ENCODE measurements around the gene FIBCD1.

FIBCD1 gene

DNA sequence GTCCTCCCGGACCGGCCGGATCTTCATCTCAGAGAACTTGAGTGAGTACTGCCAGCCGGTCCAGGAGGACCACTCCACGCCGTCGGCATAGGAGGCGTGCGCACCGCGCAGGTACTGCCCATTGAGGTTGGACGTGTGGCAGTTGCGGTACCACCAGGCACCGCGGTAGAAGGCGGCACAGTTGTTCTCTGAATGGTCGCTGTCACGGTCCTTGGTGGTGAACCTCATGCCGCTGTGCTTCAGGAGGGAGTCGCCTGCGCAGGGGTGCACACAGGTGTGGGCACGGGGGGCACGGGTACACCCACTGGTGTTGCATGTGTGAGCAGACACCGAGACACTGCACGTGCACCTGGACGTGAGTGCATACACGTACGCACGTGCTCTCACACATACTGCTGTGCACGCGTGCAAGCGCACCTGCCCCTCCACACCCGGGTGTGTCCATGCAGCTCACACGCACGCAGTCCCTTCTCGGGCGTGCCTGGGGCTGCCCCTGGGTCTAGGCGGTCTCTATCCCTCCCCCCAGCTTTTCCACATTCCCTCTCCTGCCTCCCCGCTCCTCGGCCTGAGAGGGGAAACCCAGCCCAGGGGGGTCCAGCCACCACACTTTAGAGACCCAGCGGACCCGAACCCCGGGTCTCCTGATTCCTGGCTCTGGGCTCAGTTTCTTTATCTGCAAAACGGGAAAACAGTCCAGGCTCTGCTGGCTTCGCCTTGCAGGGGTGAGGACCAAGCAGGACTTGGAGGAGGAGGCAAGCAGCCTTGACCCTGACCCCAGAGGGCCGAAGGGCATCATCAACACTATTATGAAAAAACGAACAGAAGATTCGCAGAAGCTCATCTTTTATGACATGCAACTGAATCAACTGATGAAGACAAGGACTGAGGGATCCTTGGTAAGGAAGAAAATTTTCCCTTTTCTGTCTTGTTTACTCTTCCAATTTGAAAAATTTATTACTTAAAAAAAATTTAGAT, 34.7 kb downstream of the FIBCD1 start:
- H3K4me3 ChIP-seq (replicated peaks; ENCODE audit: low read depth, low read length), result no peak overlapping the region
- TF ChIP-seq, protein P1, sequence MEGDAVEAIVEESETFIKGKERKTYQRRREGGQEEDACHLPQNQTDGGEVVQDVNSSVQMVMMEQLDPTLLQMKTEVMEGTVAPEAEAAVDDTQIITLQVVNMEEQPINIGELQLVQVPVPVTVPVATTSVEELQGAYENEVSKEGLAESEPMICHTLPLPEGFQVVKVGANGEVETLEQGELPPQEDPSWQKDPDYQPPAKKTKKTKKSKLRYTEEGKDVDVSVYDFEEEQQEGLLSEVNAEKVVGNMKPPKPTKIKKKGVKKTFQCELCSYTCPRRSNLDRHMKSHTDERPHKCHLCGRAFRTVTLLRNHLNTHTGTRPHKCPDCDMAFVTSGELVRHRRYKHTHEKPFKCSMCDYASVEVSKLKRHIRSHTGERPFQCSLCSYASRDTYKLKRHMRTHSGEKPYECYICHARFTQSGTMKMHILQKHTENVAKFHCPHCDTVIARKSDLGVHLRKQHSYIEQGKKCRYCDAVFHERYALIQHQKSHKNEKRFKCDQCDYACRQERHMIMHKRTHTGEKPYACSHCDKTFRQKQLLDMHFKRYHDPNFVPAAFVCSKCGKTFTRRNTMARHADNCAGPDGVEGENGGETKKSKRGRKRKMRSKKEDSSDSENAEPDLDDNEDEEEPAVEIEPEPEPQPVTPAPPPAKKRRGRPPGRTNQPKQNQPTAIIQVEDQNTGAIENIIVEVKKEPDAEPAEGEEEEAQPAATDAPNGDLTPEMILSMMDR (IDR thresholded peaks at IDR 0.05; ENCODE audit: insufficient read depth, low read length, poor library complexity, severe bottlenecking), result no peak
- H3K27me3 ChIP-seq (replicated peaks; ENCODE audit: control insufficient read depth, insufficient read depth, low read length), result no peaks in the 10 kb centered on the region; the same call in 1 of the 2 replicates
- H3K36me3 ChIP-seq (ENCODE audit: control insufficient read depth, insufficient read depth, low read length), result no peaks in the 10 kb centered on the region
- no peak for DNase-seq (ENCODE audit: extremely low read depth, insufficient read length)

DNA sequence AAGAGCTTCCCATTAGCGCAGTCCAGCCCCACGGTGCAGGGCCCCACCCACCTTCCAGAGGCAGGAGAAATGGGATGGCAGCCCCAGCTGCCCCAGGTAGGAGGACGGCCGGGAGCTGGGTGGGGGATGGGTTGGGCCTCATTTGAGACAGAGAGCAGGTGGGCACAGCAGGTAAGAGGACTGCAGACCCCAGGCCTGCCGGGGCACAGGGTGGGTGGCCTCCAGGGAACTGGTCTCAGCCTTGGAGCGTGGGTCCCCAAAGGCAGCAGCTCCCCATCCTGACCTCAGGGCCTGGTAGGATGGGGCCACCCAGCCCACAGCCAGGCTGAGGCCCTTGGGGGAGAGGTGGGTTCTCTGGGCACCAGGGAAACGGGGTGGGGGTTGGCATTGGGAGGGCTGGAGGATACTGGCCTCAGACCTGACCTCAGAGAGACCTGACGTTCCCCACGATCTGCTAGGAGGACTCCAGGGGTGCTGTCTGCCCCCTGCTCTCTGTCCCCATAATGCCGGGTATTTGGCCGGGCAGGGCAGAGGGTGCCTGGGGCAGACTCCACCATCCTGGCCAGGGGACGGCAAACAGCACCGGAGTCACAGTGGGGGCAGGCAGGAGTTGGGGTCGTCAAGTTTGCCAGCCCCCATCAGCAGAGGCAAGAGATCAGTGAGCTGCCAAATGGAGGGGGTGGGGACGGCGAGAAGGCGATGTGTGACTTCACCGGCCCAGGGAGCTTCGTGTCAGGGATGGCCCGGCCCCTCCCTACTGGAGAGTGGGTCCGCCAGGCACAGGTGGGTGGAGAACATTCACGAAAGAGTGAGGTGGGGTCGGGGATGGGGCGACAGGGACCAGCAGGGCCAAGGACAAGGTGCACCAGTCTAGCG, 35.6 kb downstream of the FIBCD1 start:
- TF ChIP-seq, protein P1 (IDR thresholded peaks at IDR 0.05; ENCODE audit: insufficient read depth, low read length, poor library complexity, severe bottlenecking), result no peak
- H3K4me3 ChIP-seq (replicated peaks; ENCODE audit: low read depth, low read length), result no peak overlapping the region
- DNase-seq (ENCODE audit: extremely low read depth, insufficient read length), result no peak
- H3K27me3 ChIP-seq (replicated peaks; ENCODE audit: control insufficient read depth, insufficient read depth, low read length), result no peaks in the 10 kb centered on the region; the same call in 1 of the 2 replicates
- no peaks in the 10 kb centered on the region for H3K36me3 ChIP-seq (ENCODE audit: control insufficient read depth, insufficient read depth, low read length)

DNA sequence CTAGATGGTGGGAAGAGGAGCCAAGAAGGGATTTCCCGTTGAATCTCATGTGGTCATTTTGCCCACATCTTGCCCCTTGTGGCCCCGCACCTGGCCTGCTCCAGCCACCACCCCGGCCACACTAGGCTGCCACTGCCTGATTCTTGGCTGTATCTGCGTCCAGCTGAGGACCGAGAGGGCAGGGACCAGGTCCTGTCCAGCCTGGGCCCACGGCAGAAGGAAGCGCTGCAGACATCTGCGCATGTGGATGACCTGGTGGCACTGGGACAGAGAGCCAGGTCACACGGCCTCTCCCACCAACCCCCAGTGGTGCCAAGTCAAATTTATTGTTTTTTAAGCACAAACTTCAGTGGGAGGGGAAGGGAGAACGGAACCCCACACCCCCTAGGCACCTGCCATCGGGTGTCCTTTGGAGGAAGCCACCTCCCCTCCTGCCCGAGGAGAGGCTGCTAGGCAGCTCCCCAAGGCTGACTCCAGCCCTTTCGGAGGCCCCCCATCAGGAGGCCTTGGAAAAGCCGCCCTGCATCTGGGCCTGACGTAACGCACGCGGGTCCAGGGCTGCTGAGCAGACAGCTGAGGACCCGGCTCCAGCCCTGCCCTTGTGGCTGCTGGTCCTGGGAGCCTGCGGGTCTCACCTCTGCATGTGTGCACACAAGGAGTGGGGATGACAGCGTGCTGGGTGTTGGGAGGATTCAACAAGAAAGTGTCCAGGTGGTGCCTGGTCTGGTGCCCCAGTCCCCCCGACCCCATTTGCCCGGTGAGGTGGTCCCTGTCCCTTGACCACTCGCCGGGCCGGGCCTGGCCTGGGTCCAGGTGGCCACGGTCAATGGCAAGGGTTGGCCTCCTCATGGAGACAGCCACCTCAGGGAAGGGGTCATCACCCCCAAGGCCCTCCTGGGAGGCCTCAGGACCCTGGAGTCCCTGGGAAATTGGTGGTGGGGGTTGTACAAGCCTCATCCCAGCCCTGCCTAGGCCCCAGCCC, 36.6 kb downstream of the FIBCD1 start:
- no peaks in the 10 kb centered on the region; the same call in 1 of the 2 replicates for H3K27me3 ChIP-seq (replicated peaks; ENCODE audit: control insufficient read depth, insufficient read depth, low read length)

DNA sequence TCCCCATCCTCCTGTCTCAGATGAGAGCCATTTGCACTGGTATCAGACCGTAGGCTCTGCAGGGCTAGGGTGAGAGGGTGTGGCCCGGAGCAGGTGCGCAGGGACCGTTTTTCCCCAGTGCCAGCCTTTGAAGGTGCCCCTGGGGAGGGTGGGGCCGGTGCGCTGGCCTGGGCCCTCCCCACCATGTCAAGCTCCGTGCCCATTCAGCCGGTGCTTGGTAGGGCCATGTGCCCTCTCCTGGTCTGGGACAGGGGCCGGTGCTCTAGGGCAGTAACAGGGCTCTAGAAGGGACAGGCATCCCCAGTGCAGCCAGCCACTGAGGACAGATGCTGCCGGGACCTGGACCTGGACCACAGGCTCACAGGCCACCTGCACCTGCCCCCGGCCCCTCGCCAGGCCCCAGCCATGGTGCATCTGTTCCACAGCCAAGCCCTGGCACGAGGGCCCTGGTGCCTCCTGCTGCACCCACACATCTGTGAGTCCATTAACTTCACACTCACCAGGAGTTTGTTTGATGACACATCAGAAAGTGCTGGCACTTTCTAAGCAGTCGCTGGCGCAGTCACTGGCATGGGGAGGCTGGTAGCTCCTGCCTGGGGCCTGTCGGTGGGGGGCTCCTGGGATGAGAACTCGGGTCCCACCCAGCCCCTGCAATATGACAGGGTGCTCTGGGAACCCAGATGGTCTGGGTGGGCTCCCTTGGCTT, 37.4 kb downstream of the FIBCD1 start:
- DNase-seq (ENCODE audit: extremely low read depth, insufficient read length), result no peak
- Histone ChIP-seq H3K36me3 (ENCODE audit: control insufficient read depth, insufficient read depth, low read length) (no peaks in the 10 kb centered on the region), H3K27me3 (replicated peaks; ENCODE audit: control insufficient read depth, insufficient read depth, low read length) (no peaks in the 10 kb centered on the region; the same call in 1 of the 2 replicates), H3K4me3 (replicated peaks; ENCODE audit: low read depth, low read length) (no peak overlapping the region)
- TF ChIP-seq, protein P1 (IDR thresholded peaks at IDR 0.05; ENCODE audit: insufficient read depth, low read length, poor library complexity, severe bottlenecking), result no peak

More for the DNA sequence above, 36.6 kb downstream of the FIBCD1 start:
- no peaks in the 10 kb centered on the region for H3K36me3 ChIP-seq (ENCODE audit: control insufficient read depth, insufficient read depth, low read length)
- DNase-seq (ENCODE audit: extremely low read depth, insufficient read length), result no peak
- TF ChIP-seq, protein P1 (IDR thresholded peaks at IDR 0.05; ENCODE audit: insufficient read depth, low read length, poor library complexity, severe bottlenecking), result no peak
- H3K4me3 ChIP-seq (replicated peaks; ENCODE audit: low read depth, low read length), result no peak overlapping the region

All from GM06990 (cell line).